Transverse colon (tissue), 4 donors: ENCODE measurements around the gene FZD1.

ENCODE experiments used
- CTCF ChIP-seq, 5 experiments: fragments of 200-600 bp in 3 of 5; fragments of 450-650 bp in 2 of 5; sonication (generic) in 3 of 5; IDR thresholded peaks; 1 replicate in 2 of 5; 2 replicates in 3 of 5; pipeline ENCODE4 v1.5.1; 2016 to 2017; ENCODE audit warnings: antibody characterized with exemption in 5 of 5, inconsistent platforms in 3 of 5, mild to moderate bottlenecking in 2 of 5, moderate library complexity in 1 of 5
- POLR2A ChIP-seq: fragments of 450-650 bp; IDR thresholded peaks from one replicate; pipeline ENCODE4 v1.6.1; 2016; ENCODE audit warnings: antibody characterized with exemption, mild to moderate bottlenecking, moderate library complexity
- POLR2AphosphoS5 ChIP-seq, 3 donors: sonication (generic); formaldehyde crosslinking; IDR thresholded peaks; one replicate each; pipeline ENCODE4 v1.6.1; 2016; ENCODE audit warnings: antibody characterized with exemption in 3 of 3

- TF ChIP-seq CTCF (IDR thresholded peaks at IDR 0.05), result no peak
- TF ChIP-seq POLR2A, result no peak
- no peak for TF ChIP-seq POLR2AphosphoS5 (IDR thresholded peaks at IDR 0.05)
Measured at GRCh38 chr7:91289633-91290254, 25.5 kb downstream of the FZD1 start.
